ENCODE results near the gene NOSIP. TPM values are rescaled to one million over a fixed set of nuclear protein-coding genes. Genes with fewer than 3 reads are reported as not detected.

The NOSIP gene
- total RNA-seq, 1 experiment from 2014 or later: 66.1 TPM

DNA sequence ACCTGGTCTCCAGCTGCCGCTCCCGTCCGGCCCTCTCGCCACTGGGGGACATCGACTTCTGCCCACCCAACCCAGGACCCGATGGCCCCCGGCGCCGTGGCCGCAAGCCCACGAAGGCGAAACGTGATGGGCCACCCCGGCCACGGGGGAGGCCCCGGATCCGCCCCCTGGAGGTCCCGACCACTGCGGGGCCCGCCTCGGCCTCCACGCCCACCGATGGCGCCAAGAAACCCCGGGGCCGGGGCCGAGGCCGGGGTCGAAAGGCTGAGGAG is 17.3 kb upstream of the NOSIP start:
- POLR2A ChIA-PET: no interaction called here
- intact Hi-C loops (cut with micrococcal nuclease; ENCODE audit: unreplicated experiment) (no loop called here), in situ Hi-C loops (cut with HindIII; ENCODE audit: low pct_unique_long_range_greater_than_20kb, low sequenced_read_pairs) (no loop called here)
- H3K4me3 ChIP-seq (ENCODE audit: low read depth in 2 of 2, low read length in 2 of 2): no peak overlapping the region
- peaks cover 8% of the 10 kb centered on the region for H3K4me1 ChIP-seq (ENCODE audit: control insufficient read depth, insufficient read depth, low read length)
- DNase-seq (ENCODE audit: low read depth, low spot score) (no peak), ATAC-seq (no peak)
- no TSS peak for BruUV-seq (replicated peaks)
- H3K9me3 ChIP-seq (ENCODE audit: control insufficient read depth, insufficient read depth, low read depth, low read length): no peaks in the 10 kb centered on the region
- TF ChIP-seq, protein P1, sequence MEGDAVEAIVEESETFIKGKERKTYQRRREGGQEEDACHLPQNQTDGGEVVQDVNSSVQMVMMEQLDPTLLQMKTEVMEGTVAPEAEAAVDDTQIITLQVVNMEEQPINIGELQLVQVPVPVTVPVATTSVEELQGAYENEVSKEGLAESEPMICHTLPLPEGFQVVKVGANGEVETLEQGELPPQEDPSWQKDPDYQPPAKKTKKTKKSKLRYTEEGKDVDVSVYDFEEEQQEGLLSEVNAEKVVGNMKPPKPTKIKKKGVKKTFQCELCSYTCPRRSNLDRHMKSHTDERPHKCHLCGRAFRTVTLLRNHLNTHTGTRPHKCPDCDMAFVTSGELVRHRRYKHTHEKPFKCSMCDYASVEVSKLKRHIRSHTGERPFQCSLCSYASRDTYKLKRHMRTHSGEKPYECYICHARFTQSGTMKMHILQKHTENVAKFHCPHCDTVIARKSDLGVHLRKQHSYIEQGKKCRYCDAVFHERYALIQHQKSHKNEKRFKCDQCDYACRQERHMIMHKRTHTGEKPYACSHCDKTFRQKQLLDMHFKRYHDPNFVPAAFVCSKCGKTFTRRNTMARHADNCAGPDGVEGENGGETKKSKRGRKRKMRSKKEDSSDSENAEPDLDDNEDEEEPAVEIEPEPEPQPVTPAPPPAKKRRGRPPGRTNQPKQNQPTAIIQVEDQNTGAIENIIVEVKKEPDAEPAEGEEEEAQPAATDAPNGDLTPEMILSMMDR (IDR thresholded peaks at IDR 0.05): no peak
- no peak for TF ChIP-seq SIN3A (IDR thresholded peaks at IDR 0.05; ENCODE audit: borderline replicate concordance, insufficient read depth, low read depth, low read length)
- no peak for TF ChIP-seq POLR2AphosphoS5 (IDR thresholded peaks at IDR 0.05; ENCODE audit: low read depth, low read length)
- TF ChIP-seq, protein P2, sequence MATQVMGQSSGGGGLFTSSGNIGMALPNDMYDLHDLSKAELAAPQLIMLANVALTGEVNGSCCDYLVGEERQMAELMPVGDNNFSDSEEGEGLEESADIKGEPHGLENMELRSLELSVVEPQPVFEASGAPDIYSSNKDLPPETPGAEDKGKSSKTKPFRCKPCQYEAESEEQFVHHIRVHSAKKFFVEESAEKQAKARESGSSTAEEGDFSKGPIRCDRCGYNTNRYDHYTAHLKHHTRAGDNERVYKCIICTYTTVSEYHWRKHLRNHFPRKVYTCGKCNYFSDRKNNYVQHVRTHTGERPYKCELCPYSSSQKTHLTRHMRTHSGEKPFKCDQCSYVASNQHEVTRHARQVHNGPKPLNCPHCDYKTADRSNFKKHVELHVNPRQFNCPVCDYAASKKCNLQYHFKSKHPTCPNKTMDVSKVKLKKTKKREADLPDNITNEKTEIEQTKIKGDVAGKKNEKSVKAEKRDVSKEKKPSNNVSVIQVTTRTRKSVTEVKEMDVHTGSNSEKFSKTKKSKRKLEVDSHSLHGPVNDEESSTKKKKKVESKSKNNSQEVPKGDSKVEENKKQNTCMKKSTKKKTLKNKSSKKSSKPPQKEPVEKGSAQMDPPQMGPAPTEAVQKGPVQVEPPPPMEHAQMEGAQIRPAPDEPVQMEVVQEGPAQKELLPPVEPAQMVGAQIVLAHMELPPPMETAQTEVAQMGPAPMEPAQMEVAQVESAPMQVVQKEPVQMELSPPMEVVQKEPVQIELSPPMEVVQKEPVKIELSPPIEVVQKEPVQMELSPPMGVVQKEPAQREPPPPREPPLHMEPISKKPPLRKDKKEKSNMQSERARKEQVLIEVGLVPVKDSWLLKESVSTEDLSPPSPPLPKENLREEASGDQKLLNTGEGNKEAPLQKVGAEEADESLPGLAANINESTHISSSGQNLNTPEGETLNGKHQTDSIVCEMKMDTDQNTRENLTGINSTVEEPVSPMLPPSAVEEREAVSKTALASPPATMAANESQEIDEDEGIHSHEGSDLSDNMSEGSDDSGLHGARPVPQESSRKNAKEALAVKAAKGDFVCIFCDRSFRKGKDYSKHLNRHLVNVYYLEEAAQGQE (IDR thresholded peaks at IDR 0.05; ENCODE audit: insufficient read depth in 1 of 2, low read depth in 2 of 2, low read length in 1 of 2): no peak
- TF ChIP-seq TCF7L2 (IDR thresholded peaks at IDR 0.05; ENCODE audit: low read depth, low read length): no peak
- CTCF ChIA-PET: no interaction called here
- no peak overlapping the region for H3K27ac ChIP-seq (ENCODE audit: low read length)
- H3K36me3 ChIP-seq (ENCODE audit: control insufficient read depth, insufficient read depth, low read length): no peaks in the 10 kb centered on the region
- no peaks in the 10 kb centered on the region for H3K27me3 ChIP-seq (ENCODE audit: control insufficient read depth, insufficient read depth, low read length)

DNA sequence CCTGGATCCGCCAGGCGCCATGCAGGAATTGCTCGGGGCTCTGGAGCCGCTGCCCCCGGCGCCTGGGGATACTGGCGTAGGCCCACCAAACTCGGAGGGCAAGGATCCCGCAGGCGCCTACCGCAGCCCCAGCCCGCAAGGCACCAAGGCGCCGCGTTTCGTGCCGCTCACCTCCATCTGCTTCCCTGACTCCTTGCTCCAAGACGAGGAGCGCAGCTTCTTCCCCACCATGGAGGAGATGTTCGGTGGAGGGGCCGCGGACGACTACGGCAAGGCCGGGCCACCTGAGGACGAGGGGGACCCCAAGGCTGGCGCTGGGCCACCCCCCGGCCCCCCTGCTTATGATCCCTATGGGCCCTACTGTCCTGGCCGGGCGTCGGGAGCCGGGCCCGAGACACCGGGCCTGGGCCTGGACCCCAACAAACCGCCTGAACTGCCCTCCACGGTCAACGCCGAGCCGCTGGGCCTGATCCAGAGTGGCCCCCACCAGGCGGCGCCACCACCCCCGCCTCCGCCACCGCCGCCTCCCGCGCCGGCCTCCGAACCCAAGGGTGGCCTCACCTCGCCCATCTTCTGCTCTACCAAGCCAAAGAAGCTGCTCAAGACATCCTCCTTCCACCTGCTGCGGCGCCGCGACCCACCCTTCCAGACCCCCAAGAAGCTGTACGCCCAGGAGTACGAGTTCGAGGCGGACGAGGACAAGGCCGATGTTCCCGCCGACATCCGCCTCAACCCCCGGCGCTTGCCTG is 16.8 kb upstream of the NOSIP start:
- CTCF ChIA-PET: no interaction called here
- no peak for ATAC-seq
- intact Hi-C loops (cut with micrococcal nuclease; ENCODE audit: unreplicated experiment) (no loop called here), in situ Hi-C loops (cut with HindIII; ENCODE audit: low pct_unique_long_range_greater_than_20kb, low sequenced_read_pairs) (no loop called here)
- Histone ChIP-seq H3K9me3 (ENCODE audit: control insufficient read depth, insufficient read depth, low read depth, low read length) (no peaks in the 10 kb centered on the region), H3K36me3 (ENCODE audit: control insufficient read depth, insufficient read depth, low read length) (no peaks in the 10 kb centered on the region; the same call in 1 of the 2 replicates), H3K27ac (ENCODE audit: low read length) (no peak overlapping the region), H3K27me3 (ENCODE audit: control insufficient read depth, insufficient read depth, low read length) (no peaks in the 10 kb centered on the region), H3K4me1 (ENCODE audit: control insufficient read depth, insufficient read depth, low read length) (peaks cover 8% of the 10 kb centered on the region), H3K4me3 (ENCODE audit: low read depth in 2 of 2, low read length in 2 of 2) (no peak overlapping the region)
- no peak for DNase-seq (ENCODE audit: low read depth, low spot score)
- BruUV-seq (replicated peaks): no TSS peak
- TF ChIP-seq, protein P1 (IDR thresholded peaks at IDR 0.05): no peak; the same call in 1 of the 2 replicates
- TF ChIP-seq TCF7L2 (IDR thresholded peaks at IDR 0.05; ENCODE audit: low read depth, low read length): no peak
- no peak for TF ChIP-seq SIN3A (IDR thresholded peaks at IDR 0.05; ENCODE audit: borderline replicate concordance, insufficient read depth, low read depth, low read length)
- TF ChIP-seq, protein P2 (IDR thresholded peaks at IDR 0.05; ENCODE audit: insufficient read depth in 1 of 2, low read depth in 2 of 2, low read length in 1 of 2): no peak
- no peak for TF ChIP-seq POLR2AphosphoS5 (IDR thresholded peaks at IDR 0.05; ENCODE audit: low read depth, low read length)
- POLR2A ChIA-PET: no interaction called here
